ENCODE measurements around the gene NRARP.

The NRARP gene

DNA sequence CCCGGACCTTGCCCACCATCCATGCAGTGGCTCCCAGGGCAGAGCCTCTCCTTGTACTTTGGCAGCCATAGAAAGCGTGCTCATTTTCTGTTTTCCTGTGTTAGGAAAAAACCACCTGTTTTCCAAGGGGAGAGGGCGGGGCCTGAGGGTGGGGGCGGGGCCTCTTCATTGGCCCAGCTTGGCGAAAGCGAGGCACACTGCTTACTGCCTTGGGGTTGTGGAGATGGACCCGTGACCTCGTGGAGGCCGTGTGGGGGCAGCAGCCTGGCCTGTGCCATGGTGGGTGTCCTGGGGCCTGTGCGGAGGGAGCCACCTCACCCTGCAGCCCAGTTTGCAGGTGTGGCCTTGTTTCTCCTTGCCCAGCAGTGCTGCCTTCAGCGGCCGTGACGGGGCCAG lies 29.0 kb downstream of the NRARP start:
- no peaks in the 10 kb centered on the region for H3K27me3 ChIP-seq (ENCODE audit: insufficient read depth, low read length)
- TF ChIP-seq, protein P1, sequence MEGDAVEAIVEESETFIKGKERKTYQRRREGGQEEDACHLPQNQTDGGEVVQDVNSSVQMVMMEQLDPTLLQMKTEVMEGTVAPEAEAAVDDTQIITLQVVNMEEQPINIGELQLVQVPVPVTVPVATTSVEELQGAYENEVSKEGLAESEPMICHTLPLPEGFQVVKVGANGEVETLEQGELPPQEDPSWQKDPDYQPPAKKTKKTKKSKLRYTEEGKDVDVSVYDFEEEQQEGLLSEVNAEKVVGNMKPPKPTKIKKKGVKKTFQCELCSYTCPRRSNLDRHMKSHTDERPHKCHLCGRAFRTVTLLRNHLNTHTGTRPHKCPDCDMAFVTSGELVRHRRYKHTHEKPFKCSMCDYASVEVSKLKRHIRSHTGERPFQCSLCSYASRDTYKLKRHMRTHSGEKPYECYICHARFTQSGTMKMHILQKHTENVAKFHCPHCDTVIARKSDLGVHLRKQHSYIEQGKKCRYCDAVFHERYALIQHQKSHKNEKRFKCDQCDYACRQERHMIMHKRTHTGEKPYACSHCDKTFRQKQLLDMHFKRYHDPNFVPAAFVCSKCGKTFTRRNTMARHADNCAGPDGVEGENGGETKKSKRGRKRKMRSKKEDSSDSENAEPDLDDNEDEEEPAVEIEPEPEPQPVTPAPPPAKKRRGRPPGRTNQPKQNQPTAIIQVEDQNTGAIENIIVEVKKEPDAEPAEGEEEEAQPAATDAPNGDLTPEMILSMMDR (IDR thresholded peaks at IDR 0.05; ENCODE audit: low read length) = no peak
- no peak for TF ChIP-seq EZH2 (IDR thresholded peaks at IDR 0.05; ENCODE audit: borderline replicate concordance, low read length)
- H3K9ac ChIP-seq (ENCODE audit: low read length) = no peak overlapping the region
- no peaks in the 10 kb centered on the region for H3K9me3 ChIP-seq (ENCODE audit: low read length)
- no peaks in the 10 kb centered on the region for H3F3A ChIP-seq (ENCODE audit: insufficient read depth, low read length)
- H3K36me3 ChIP-seq (ENCODE audit: insufficient read depth, low read length) = peaks cover 34% of the 10 kb centered on the region
- H2AFZ ChIP-seq (ENCODE audit: low read length) = no peak overlapping the region
- H3K4me3 ChIP-seq (ENCODE audit: low read depth, low read length, poor library complexity, severe bottlenecking) = no peak overlapping the region
- peaks cover 75% of the 10 kb centered on the region for H3K4me1 ChIP-seq (ENCODE audit: insufficient read depth, low read length, severe bottlenecking)
- no peaks in the 10 kb centered on the region for H3K9me2 ChIP-seq (ENCODE audit: low read depth, low read length)
- H4K20me1 ChIP-seq (ENCODE audit: insufficient read depth, low read length) = no peaks in the 10 kb centered on the region
- no peaks in the 10 kb centered on the region for H3K79me2 ChIP-seq (ENCODE audit: insufficient read depth, low read length)
- H3K27ac ChIP-seq (ENCODE audit: low read depth, low read length, poor library complexity, severe bottlenecking) = no peak overlapping the region
- no peak overlapping the region for H3K4me2 ChIP-seq (ENCODE audit: low read length)

DNA sequence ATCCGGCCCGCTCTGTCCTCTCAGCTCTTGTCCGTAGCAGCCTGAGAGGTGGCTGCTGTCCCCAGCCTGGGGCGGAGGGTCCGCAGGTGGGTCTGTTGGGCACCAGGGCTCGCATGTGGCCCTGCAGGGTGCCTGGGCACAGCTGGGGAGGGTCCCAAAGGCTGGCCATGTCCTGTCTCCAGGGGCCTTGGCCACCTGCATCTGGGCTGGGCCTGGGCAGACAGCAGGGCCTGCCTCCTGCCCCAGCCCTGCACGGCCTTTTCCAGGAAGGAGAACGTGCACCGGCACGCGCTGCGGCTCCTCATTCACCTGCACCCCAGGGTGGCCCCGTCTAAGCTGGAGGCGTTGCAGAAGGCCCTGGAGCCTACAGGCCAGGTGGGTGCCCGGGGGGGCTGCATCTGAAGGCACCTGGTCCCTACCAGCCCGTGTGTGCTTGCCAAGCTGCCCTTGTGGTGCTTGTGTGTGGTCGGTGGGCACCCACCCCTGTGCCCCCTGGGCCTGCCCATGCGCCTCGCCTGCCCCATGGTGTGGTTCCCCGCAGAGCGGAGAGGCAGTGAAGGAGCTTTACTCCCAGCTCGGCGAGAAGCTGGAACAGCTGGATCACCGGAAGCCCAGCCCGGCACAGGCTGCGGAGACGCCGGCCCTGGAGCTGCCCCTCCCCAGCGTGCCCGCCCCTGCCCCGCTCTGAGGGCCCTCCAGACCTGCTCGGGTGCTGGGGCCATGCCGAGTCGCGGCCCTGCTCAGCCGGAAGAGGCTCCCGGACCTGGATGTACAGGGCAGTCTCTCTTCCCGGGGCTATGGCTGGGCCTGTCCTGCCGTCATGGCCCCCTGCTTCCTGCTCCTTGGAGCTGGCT lies 29.6 kb downstream of the NRARP start:
- Histone ChIP-seq H4K20me1 (ENCODE audit: insufficient read depth, low read length) (no peaks in the 10 kb centered on the region), H3K9me3 (ENCODE audit: low read length) (no peaks in the 10 kb centered on the region), H3K4me2 (ENCODE audit: low read length) (no peak overlapping the region), H3K79me2 (ENCODE audit: insufficient read depth, low read length) (no peaks in the 10 kb centered on the region), H3K27ac (ENCODE audit: low read depth, low read length, poor library complexity, severe bottlenecking) (no peak overlapping the region), H3K9ac (ENCODE audit: low read length) (no peak overlapping the region), H3K36me3 (ENCODE audit: insufficient read depth, low read length) (peaks cover 39% of the 10 kb centered on the region), H3F3A (ENCODE audit: insufficient read depth, low read length) (no peaks in the 10 kb centered on the region), H3K9me2 (ENCODE audit: low read depth, low read length) (no peaks in the 10 kb centered on the region), H3K27me3 (ENCODE audit: insufficient read depth, low read length) (no peaks in the 10 kb centered on the region), H2AFZ (ENCODE audit: low read length) (no peak overlapping the region), H3K4me1 (ENCODE audit: insufficient read depth, low read length, severe bottlenecking) (peaks cover 75% of the 10 kb centered on the region), H3K4me3 (ENCODE audit: low read depth, low read length, poor library complexity, severe bottlenecking) (no peak overlapping the region)
- TF ChIP-seq, protein P1 (IDR thresholded peaks at IDR 0.05; ENCODE audit: low read length) = no peak
- TF ChIP-seq EZH2 (IDR thresholded peaks at IDR 0.05; ENCODE audit: borderline replicate concordance, low read length) = no peak

DNA sequence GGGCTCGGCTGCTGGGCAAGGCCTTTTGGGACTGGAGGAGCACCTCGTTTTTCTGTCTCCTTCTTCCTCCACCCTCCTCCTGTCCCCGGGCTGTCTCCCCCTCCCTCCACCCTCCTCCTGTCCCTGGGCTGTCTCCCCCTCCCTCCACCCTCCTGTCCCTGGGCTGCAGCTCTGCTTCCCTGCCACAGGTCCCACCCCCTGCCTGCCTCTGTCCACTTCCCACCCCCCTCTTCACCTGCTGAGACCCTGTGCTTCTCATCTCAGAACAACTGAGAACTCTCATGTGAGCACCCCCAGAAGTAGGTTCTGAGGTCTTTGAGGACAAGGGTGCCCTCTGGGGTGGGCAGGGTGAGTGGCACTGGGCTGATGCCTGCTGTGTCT lies 30.4 kb downstream of the NRARP start:
- H3K9me3 ChIP-seq (ENCODE audit: low read length) = no peaks in the 10 kb centered on the region
- no peak overlapping the region for H3K4me3 ChIP-seq (ENCODE audit: low read depth, low read length, poor library complexity, severe bottlenecking)
- peaks cover 40% of the 10 kb centered on the region for H3K36me3 ChIP-seq (ENCODE audit: insufficient read depth, low read length)
- H3K4me2 ChIP-seq (ENCODE audit: low read length) = no peak overlapping the region
- peak overlapping the region; percentile 68 for H3K27ac ChIP-seq (ENCODE audit: low read depth, low read length, poor library complexity, severe bottlenecking)
- H4K20me1 ChIP-seq (ENCODE audit: insufficient read depth, low read length) = no peaks in the 10 kb centered on the region
- H2AFZ ChIP-seq (ENCODE audit: low read length) = no peak overlapping the region
- H3F3A ChIP-seq (ENCODE audit: insufficient read depth, low read length) = no peaks in the 10 kb centered on the region
- peaks cover 75% of the 10 kb centered on the region for H3K4me1 ChIP-seq (ENCODE audit: insufficient read depth, low read length, severe bottlenecking)
- no peaks in the 10 kb centered on the region for H3K9me2 ChIP-seq (ENCODE audit: low read depth, low read length)
- TF ChIP-seq, protein P1 (IDR thresholded peaks at IDR 0.05; ENCODE audit: low read length) = no peak
- no peak for TF ChIP-seq EZH2 (IDR thresholded peaks at IDR 0.05; ENCODE audit: borderline replicate concordance, low read length)
- H3K27me3 ChIP-seq (ENCODE audit: insufficient read depth, low read length) = no peaks in the 10 kb centered on the region
- H3K79me2 ChIP-seq (ENCODE audit: insufficient read depth, low read length) = no peaks in the 10 kb centered on the region
- no peak overlapping the region for H3K9ac ChIP-seq (ENCODE audit: low read length)

Measured in OCI-LY1 (cell line).